Neural cell (in vitro differentiated cells): Measurements from ENCODE around the gene ORC3. TPM values are rescaled to one million over a fixed set of nuclear protein-coding genes. Genes with fewer than 3 reads are reported as not detected.

Source experiments
- H2AFZ ChIP-seq: fragments of 200-600, 300-800 bp; sonication (generic), shearing (Covaris generic); 2 replicates; pipeline ENCODE4 v1.6.0; 2014; ENCODE audit warnings: low read depth, mild to moderate bottlenecking, antibody characterized with exemption, low read length, moderate library complexity
- H3F3A ChIP-seq: fragments of 200-600 bp; shearing (Covaris generic); 2 replicates; pipeline ENCODE4 v1.6.1; 2016; ENCODE audit warnings: mild to moderate bottlenecking, moderate library complexity, mixed read lengths, antibody characterized with exemption, low read length; ENCODE audit not compliant: insufficient read depth, poor library complexity, severe bottlenecking
- H3K27ac ChIP-seq: fragments of 200-600, 300-800 bp; sonication (generic), shearing (Covaris generic); 2 replicates; pipeline ENCODE4 v1.5.1; 2014; ENCODE audit warnings: mild to moderate bottlenecking, low read length, moderate library complexity
- H3K27me3 ChIP-seq: fragments of 300-800, 200-600 bp; sonication (generic), shearing (Covaris generic); 2 replicates; pipeline ENCODE4 v1.6.0; 2014; ENCODE audit warnings: mild to moderate bottlenecking, low read depth, low read length, moderate library complexity; ENCODE audit not compliant: insufficient read depth
- H3K36me3 ChIP-seq: fragments of 300-800, 200-600 bp; sonication (generic), shearing (Covaris generic); 2 replicates; pipeline ENCODE4 v1.5.1; 2014; ENCODE audit warnings: mild to moderate bottlenecking, antibody characterized with exemption, low read length, moderate library complexity; ENCODE audit not compliant: insufficient read depth
- H3K4me2 ChIP-seq: fragments of 300-800, 200-600 bp; sonication (generic), shearing (Covaris generic); 2 replicates; pipeline ENCODE4 v1.6.0; 2014; ENCODE audit warnings: mild to moderate bottlenecking, low read length
- H3K4me3 ChIP-seq: fragments of 300-800, 200-600 bp; sonication (generic), shearing (Covaris generic); 2 replicates; pipeline ENCODE4 v1.5.1; 2014; ENCODE audit warnings: mild to moderate bottlenecking, low read length, moderate library complexity
- H3K79me2 ChIP-seq: fragments of 200-600 bp; shearing (Covaris generic); replicated peaks from 2 replicates; pipeline ENCODE4 v1.6.0; 2014; ENCODE audit warnings: mild to moderate bottlenecking, low read length, moderate library complexity; ENCODE audit not compliant: insufficient read depth
- H3K9ac ChIP-seq: fragments of 300-800, 200-600 bp; sonication (generic), shearing (Covaris generic); 2 replicates; pipeline ENCODE4 v1.6.1; 2016; ENCODE audit warnings: mild to moderate bottlenecking, low read length, mixed read lengths
- H3K9me2 ChIP-seq: fragments of 200-600 bp; shearing (Covaris generic); 2 replicates; pipeline ENCODE4 v1.6.1; 2016; ENCODE audit warnings: mild to moderate bottlenecking, low read length, mixed read lengths; ENCODE audit not compliant: insufficient read depth
- H3K9me3 ChIP-seq: fragments of 200-600, 300-800 bp; sonication (generic), shearing (Covaris generic); 2 replicates; pipeline ENCODE4 v1.6.1; 2016; ENCODE audit warnings: mild to moderate bottlenecking, mixed run types, low read length, moderate library complexity, mixed read lengths
- H4K20me1 ChIP-seq: fragments of 200-600 bp; shearing (Covaris generic); 2 replicates; pipeline ENCODE4 v1.6.1; 2016; ENCODE audit warnings: mild to moderate bottlenecking, mixed run types; ENCODE audit not compliant: insufficient read depth
- CTCF ChIP-seq: fragments of 450-650 bp; IDR thresholded peaks from 2 replicates; pipeline ENCODE4 v1.5.1; 2014; ENCODE audit warnings: antibody characterized with exemption, mild to moderate bottlenecking, moderate library complexity; ENCODE audit not compliant: poor library complexity, severe bottlenecking
- EP300 ChIP-seq: fragments of 450-650 bp; conservative IDR thresholded peaks from 2 replicates; pipeline ENCODE4 v1.6.1; 2014; ENCODE audit warnings: antibody characterized with exemption, mild to moderate bottlenecking, moderate library complexity; ENCODE audit not compliant: poor library complexity, severe bottlenecking
- EZH2 ChIP-seq: fragments of 200-600, 300-800 bp; shearing (Covaris generic), sonication (generic); IDR thresholded peaks from 2 replicates; pipeline ENCODE4 v1.6.1; 2014; ENCODE audit warnings: antibody characterized with exemption, low read length, borderline replicate concordance, mild to moderate bottlenecking; ENCODE audit not compliant: insufficient read depth, poor library complexity, severe bottlenecking
- MXI1 ChIP-seq: fragments of 450-650 bp; conservative IDR thresholded peaks from 2 replicates; pipeline ENCODE4 v1.6.1; 2014; ENCODE audit warnings: antibody characterized with exemption, mild to moderate bottlenecking; ENCODE audit not compliant: poor library complexity, severe bottlenecking
- POLR2AphosphoS5 ChIP-seq: IDR thresholded peaks from 2 replicates; pipeline ENCODE4 v1.6.1; 2012
- RAD21 ChIP-seq: fragments of 450-650 bp; conservative IDR thresholded peaks from 2 replicates; pipeline ENCODE4 v1.6.1; 2014; ENCODE audit warnings: antibody characterized with exemption, mild to moderate bottlenecking, moderate library complexity
- SMC3 ChIP-seq: fragments of 450-650 bp; conservative IDR thresholded peaks from 2 replicates; pipeline ENCODE4 v1.6.1; 2014; ENCODE audit warnings: antibody characterized with exemption, mild to moderate bottlenecking, moderate library complexity; ENCODE audit not compliant: poor library complexity
- TAF1 ChIP-seq: IDR thresholded peaks from 2 replicates; pipeline ENCODE4 v1.6.1; 2012; ENCODE audit warnings: low read depth
- polyA plus RNA-seq: library from polyadenylated mRNA; depleted of rRNA; stranded (reverse); fragments of >200 nt; gene quantifications from 2 replicates; pipeline ENCODE4 v1.2.3, GENCODE V29; 2014
- TF ChIP-seq, protein P1 (sequence below): IDR thresholded peaks from 2 replicates; pipeline ENCODE4 v1.6.1; 2012; ENCODE audit warnings: borderline replicate concordance

Gene ORC3
- polyA plus RNA-seq, 1 donor from 2014 or later: 43.7 TPM

DNA sequence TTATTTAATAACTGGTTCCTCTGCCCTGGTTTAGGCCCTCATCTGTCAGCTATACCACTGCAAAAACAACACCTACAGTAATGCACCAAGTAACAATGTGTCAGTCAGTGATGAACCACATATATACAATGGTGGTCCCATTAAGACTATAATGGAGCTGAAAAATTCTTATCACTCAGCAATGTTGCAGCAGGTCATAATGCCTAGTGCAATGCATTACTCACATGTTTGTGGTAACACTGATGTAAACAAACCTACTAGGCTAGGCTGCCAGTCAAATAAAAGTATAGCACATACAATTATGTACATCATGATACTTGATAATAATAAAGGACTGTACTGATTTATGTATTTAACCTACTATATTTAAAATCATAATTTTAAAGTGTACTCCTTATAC is 31.5 kb upstream of the ORC3 start:
- TF ChIP-seq SMC3 (no peak), CTCF (no peak), EP300 (no peak), POLR2AphosphoS5 (no peak), MXI1 (no peak), RAD21 (no peak), EZH2 (no peak), TAF1 (no peak)
- TF ChIP-seq, protein P1, sequence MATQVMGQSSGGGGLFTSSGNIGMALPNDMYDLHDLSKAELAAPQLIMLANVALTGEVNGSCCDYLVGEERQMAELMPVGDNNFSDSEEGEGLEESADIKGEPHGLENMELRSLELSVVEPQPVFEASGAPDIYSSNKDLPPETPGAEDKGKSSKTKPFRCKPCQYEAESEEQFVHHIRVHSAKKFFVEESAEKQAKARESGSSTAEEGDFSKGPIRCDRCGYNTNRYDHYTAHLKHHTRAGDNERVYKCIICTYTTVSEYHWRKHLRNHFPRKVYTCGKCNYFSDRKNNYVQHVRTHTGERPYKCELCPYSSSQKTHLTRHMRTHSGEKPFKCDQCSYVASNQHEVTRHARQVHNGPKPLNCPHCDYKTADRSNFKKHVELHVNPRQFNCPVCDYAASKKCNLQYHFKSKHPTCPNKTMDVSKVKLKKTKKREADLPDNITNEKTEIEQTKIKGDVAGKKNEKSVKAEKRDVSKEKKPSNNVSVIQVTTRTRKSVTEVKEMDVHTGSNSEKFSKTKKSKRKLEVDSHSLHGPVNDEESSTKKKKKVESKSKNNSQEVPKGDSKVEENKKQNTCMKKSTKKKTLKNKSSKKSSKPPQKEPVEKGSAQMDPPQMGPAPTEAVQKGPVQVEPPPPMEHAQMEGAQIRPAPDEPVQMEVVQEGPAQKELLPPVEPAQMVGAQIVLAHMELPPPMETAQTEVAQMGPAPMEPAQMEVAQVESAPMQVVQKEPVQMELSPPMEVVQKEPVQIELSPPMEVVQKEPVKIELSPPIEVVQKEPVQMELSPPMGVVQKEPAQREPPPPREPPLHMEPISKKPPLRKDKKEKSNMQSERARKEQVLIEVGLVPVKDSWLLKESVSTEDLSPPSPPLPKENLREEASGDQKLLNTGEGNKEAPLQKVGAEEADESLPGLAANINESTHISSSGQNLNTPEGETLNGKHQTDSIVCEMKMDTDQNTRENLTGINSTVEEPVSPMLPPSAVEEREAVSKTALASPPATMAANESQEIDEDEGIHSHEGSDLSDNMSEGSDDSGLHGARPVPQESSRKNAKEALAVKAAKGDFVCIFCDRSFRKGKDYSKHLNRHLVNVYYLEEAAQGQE: no peak

DNA sequence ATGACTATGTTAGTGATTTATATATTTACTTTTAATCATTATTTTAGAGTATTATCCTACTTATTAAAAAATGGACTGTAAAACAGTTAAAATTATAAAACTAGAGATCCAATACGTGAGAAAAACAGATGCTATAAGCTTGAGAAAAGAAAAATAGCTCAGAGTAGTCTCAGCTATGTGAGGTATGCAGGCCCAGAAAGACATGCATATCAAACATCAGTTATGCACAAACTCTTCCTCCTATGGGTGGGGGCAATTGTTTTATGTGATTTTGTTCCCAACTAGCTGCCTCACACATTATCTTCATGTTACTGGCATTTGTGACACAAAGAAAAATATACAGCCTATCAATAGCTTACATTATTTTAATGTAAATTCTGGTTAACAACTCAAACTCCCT is 28.9 kb upstream of the ORC3 start:
- no peak overlapping the region for H2AFZ ChIP-seq
- H3F3A ChIP-seq: no peaks in the 10 kb centered on the region
- H3K36me3 ChIP-seq: no peaks in the 10 kb centered on the region
- no peak overlapping the region for H3K4me3 ChIP-seq
- no peak overlapping the region for H3K4me2 ChIP-seq
- H3K9ac ChIP-seq: no peak overlapping the region
- TF ChIP-seq RAD21 (no peak), CTCF (no peak), EZH2 (no peak), SMC3 (no peak), EP300 (no peak), MXI1 (no peak), TAF1 (no peak)
- TF ChIP-seq, protein P1: no peak
- no peaks in the 10 kb centered on the region for H3K27me3 ChIP-seq
- no peak overlapping the region for H3K27ac ChIP-seq
- H4K20me1 ChIP-seq: no peaks in the 10 kb centered on the region
- no peaks in the 10 kb centered on the region for H3K79me2 ChIP-seq
- H3K9me2 ChIP-seq: no peaks in the 10 kb centered on the region
- no peaks in the 10 kb centered on the region for H3K9me3 ChIP-seq

More for the DNA sequence above, 31.5 kb upstream of the ORC3 start:
- H3K9ac ChIP-seq: no peak overlapping the region
- H3K27me3 ChIP-seq: no peaks in the 10 kb centered on the region
- no peaks in the 10 kb centered on the region for H3K9me3 ChIP-seq
- H4K20me1 ChIP-seq: no peaks in the 10 kb centered on the region
- H3K79me2 ChIP-seq: no peaks in the 10 kb centered on the region
- H3K4me2 ChIP-seq: no peak overlapping the region
- no peak overlapping the region for H3K27ac ChIP-seq
- H3K9me2 ChIP-seq: no peaks in the 10 kb centered on the region
- H2AFZ ChIP-seq: no peak overlapping the region
- no peak overlapping the region for H3K4me3 ChIP-seq
- no peaks in the 10 kb centered on the region for H3F3A ChIP-seq
- no peaks in the 10 kb centered on the region for H3K36me3 ChIP-seq
